Right ventricle myocardium inferior (tissue), 1 donor: ENCODE results near the gene SCAPER. TPM values are rescaled to one million over a fixed set of nuclear protein-coding genes. Genes with fewer than 3 reads are reported as not detected.
"Not testable (repeated sequence)": the region's sequence is repeated elsewhere in the genome, so short reads cannot be mapped to it uniquely, and the experiment has no call there.

Experiments
- ATAC-seq: fragments of 200-7000 bp; cut with Tn5 transposase; one replicate; pipeline ENCODE4 v1.9.1; 2020; ENCODE audit warnings: mild to moderate bottlenecking, moderate library complexity
- DNase-seq: peaks from one replicate; pipeline ENCODE4 v3.0.0; 2021; ENCODE audit errors: missing footprints
- intact Hi-C: fragments of 100-400 bp; cut with DNase I; formaldehyde crosslinking; loops from one replicate; pipeline ENCODE4 v1.11.0; 2022
- total RNA-seq: library from RNA; stranded (reverse); fragmentation: NEBNext Ultra II Directional; extraction: Animal tissue kit (Norgen Biotek cat#: 25700); gene quantifications from one replicate; pipeline ENCODE4 v1.2.1, GENCODE V29; 2021
- donor health status: DM: no; HTN: yes; CAD: no; lungs with severe emphysema.

Gene SCAPER
- total RNA-seq, 1 donor from 2014 or later: 47.6 TPM

- no peak for ATAC-seq
- intact Hi-C loops: no loop called here
- DNase-seq: no peak
Measured at GRCh38 chr15:76483018-76483417, 422.1 kb downstream of the SCAPER start.

- ATAC-seq (no peak), DNase-seq (no peak)
- intact Hi-C loops: no loop called here
Measured at GRCh38 chr15:76480267-76480666, 424.9 kb downstream of the SCAPER start.

GRCh38 chr15:76470691-76471090 lies 434.4 kb downstream of the SCAPER start:
- intact Hi-C loops: no loop called here
- DNase-seq (no peak), ATAC-seq (no peak)

GRCh38 chr15:76468722-76469121 lies 436.4 kb downstream of the SCAPER start:
- DNase-seq (no peak), ATAC-seq (no peak)
- intact Hi-C loops: no loop called here

GRCh38 chr15:76467136-76467535 lies 438.0 kb downstream of the SCAPER start:
- intact Hi-C loops: no loop called here
- ATAC-seq (no peak), DNase-seq (no peak)

- intact Hi-C loops: no loop called here
- DNase-seq: no peak
- no peak for ATAC-seq
Measured at GRCh38 chr15:76465728-76466127, 439.4 kb downstream of the SCAPER start.

GRCh38 chr15:76464247-76464646 lies 440.9 kb downstream of the SCAPER start:
- ATAC-seq (no peak), DNase-seq (no peak)
- intact Hi-C loops: no loop called here

- DNase-seq (no peak), ATAC-seq (no peak)
- intact Hi-C loops: no loop called here
Measured at GRCh38 chr15:76460871-76461270, 444.3 kb downstream of the SCAPER start.

GRCh38 chr15:76460347-76460746 lies 444.8 kb downstream of the SCAPER start:
- DNase-seq: no peak

GRCh38 chr15:76451540-76451939 lies 453.6 kb downstream of the SCAPER start:
- DNase-seq (no peak), ATAC-seq (no peak)
- intact Hi-C loops: no loop called here

More at GRCh38 chr15:76460347-76460746, 444.8 kb downstream of the SCAPER start:
- intact Hi-C loops: no loop called here
- no peak for ATAC-seq

- DNase-seq: no peak
- intact Hi-C loops: no loop called here
- ATAC-seq: no peak
Measured at GRCh38 chr15:76449455-76449854, 455.7 kb downstream of the SCAPER start.

- DNase-seq (no peak), ATAC-seq (no peak)
- intact Hi-C loops: no loop called here
Measured at GRCh38 chr15:76448755-76449154, 456.4 kb downstream of the SCAPER start.

- DNase-seq (no peak), ATAC-seq (no peak)
- intact Hi-C loops: no loop called here
Measured at GRCh38 chr15:76447728-76448441, 457.3 kb downstream of the SCAPER start.

- intact Hi-C loops: no loop called here
- no peak for DNase-seq
- ATAC-seq: no peak
Measured at GRCh38 chr15:76440441-76440840, 464.7 kb downstream of the SCAPER start.

- DNase-seq: no peak
- ATAC-seq: no peak
- intact Hi-C loops: no loop called here
Measured at GRCh38 chr15:76439542-76439941, 465.6 kb downstream of the SCAPER start.

GRCh38 chr15:76433798-76434400 lies 471.2 kb downstream of the SCAPER start:
- ATAC-seq (no peak), DNase-seq (no peak)
- intact Hi-C loops: no loop called here

GRCh38 chr15:76433036-76433435 lies 472.1 kb downstream of the SCAPER start:
- intact Hi-C loops, DNase-seq, ATAC-seq: not testable (repeated sequence)

GRCh38 chr15:76432604-76433003 lies 472.5 kb downstream of the SCAPER start:
- ATAC-seq: no peak
- intact Hi-C loops: no loop called here
- DNase-seq: no peak

GRCh38 chr15:76431971-76432370 lies 473.2 kb downstream of the SCAPER start:
- intact Hi-C loops: no loop called here
- no peak for ATAC-seq

GRCh38 chr15:76430711-76431110 lies 474.4 kb downstream of the SCAPER start:
- DNase-seq, intact Hi-C loops, ATAC-seq: not testable (repeated sequence)

More at GRCh38 chr15:76431971-76432370, 473.2 kb downstream of the SCAPER start:
- no peak for DNase-seq
